Gastrocnemius medialis (tissue), 4 donors: ENCODE results near the gene LNX1. TPM values are rescaled to one million over a fixed set of nuclear protein-coding genes. Genes with fewer than 3 reads are reported as not detected.

Experiments used
- ATAC-seq, 2 donors: fragments of 150-250 bp; one replicate each; pipeline ENCODE4 v1.9.1; 2016
- DNase-seq, 2 donors: peaks; one replicate each; pipeline ENCODE4 v3.0.0-alpha.2; 2019
- H3K27ac ChIP-seq, 4 donors: fragments of 200-600 bp; sonication (generic); 1 replicate in 1 of 4; 2 replicates in 3 of 4; pipeline ENCODE4 v1.5.1; 2016 to 2018; ENCODE audit warnings: mild to moderate bottlenecking in 2 of 4, moderate library complexity in 1 of 4
- H3K27me3 ChIP-seq, 3 donors: fragments of 200-600 bp; sonication (generic) in 2 of 3; 1 replicate in 1 of 3; 2 replicates in 2 of 3; pipeline versions ENCODE4 v1.5.1 to v1.6.0; 2016 to 2019; ENCODE audit warnings: mild to moderate bottlenecking in 1 of 3, moderate library complexity in 1 of 3
- H3K36me3 ChIP-seq, 2 donors: fragments of 200-600 bp; sonication (generic) in 1 of 2; one replicate each; pipeline ENCODE4 v1.5.1; 2017 to 2018
- H3K4me1 ChIP-seq, 2 donors: fragments of 200-600 bp; sonication (generic) in 1 of 2; one replicate each; pipeline ENCODE4 v1.5.1; 2016 to 2017; ENCODE audit warnings: mild to moderate bottlenecking in 2 of 2
- H3K4me3 ChIP-seq, 4 donors: fragments of 200-600 bp; sonication (generic) in 3 of 4; 1 replicate in 1 of 4; 2 replicates in 3 of 4; pipeline ENCODE4 v1.5.1; 2016 to 2019; ENCODE audit warnings: mild to moderate bottlenecking in 2 of 4
- H3K9me3 ChIP-seq, 3 donors: fragments of 200-600 bp; sonication (generic) in 2 of 3; 1 replicate in 1 of 3; 2 replicates in 2 of 3; pipeline ENCODE4 v1.5.1; 2016 to 2019
- POLR2A ChIP-seq, 2 donors: fragments of 450-650 bp; IDR thresholded peaks; one replicate each; pipeline ENCODE4 v1.6.1; 2017; ENCODE audit warnings: antibody characterized with exemption in 2 of 2, mild to moderate bottlenecking in 2 of 2, moderate library complexity in 2 of 2
- in situ Hi-C, 4 donors: fragments of 200-750 bp; cut with MboI; loops; one replicate each; pipeline versions ENCODE4 v1.15.0 to v1.8.0; 2017; ENCODE audit warnings: low sequenced_read_pairs in 4 of 4
- intact Hi-C: fragments of 100-400 bp; cut with DNase I; formaldehyde crosslinking; loops from one replicate; pipeline ENCODE4 v1.15.1; 2023; ENCODE audit warnings: low total_unique reads
- total RNA-seq, 4 donors: library from RNA; depleted of rRNA; stranded (reverse); fragments of >200 nt; gene quantifications; one replicate each; pipeline versions ENCODE4 v1.1.0 to v1.2.3, GENCODE V29; 2016
- TF ChIP-seq, protein P1 (sequence below), 5 experiments: fragments of 450-650 bp in 3 of 5; fragments of 200-600 bp in 2 of 5; sonication (generic) in 2 of 5; IDR thresholded peaks in 4 of 5; conservative IDR thresholded peaks in 1 of 5; 1 replicate in 4 of 5; 2 replicates in 1 of 5; pipeline ENCODE4 v1.5.1; 2016 to 2019; ENCODE audit warnings: antibody characterized with exemption in 5 of 5, mild to moderate bottlenecking in 3 of 5, moderate library complexity in 3 of 5

LNX1 gene
- total RNA-seq, 4 donors from 2014 or later: 7.0 to 12.3 (median 11.0) TPM

DNA sequence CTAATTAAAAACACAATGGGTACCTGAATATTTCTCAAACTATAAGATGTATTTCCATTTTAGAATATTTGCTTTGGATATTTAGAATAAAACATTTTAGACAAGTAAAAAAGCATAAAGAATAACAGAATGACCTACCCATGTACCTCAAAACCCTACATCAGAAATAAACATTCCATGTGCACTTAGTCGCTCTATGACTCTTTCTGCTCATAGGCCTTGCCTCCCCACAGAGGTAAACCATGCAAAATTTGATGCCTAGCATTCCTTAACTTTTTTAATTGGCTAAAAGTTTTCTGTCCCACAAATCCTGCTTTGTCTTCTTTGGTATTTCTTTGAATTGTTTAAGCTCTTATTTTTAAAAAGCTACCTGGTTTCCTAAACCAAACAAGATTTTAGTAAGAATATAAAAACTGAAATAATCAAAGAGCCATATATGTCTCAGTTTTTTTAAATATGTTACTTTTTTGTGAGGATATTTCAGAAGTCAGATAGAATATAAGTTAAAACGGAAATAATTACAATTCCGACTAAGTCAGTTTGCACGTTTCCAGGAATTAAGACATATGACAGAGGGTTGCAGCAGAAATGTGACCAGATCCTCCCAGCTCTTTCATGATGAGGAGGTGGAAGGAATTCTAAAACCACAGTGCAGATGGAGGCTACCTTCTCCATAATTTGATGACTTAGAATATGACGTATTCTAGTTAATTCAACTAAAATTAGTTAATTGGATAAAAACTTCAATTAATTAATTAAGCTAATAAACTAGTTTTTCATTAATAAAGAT, 111.4 kb downstream of the LNX1 start:
- in situ Hi-C loops (loop anchor here in 2 of 4 donors (25.0 kb wide), 2 partner anchors 293 to 732 kb away; no protein-coding TSS in a partner anchor), intact Hi-C loops (no loop called here)

GRCh38 chr4:53478671-53479456, 112.4 kb downstream of the LNX1 start:
- H3K4me1 ChIP-seq: no peaks in the 10 kb centered on the region
- TF ChIP-seq, protein P1, sequence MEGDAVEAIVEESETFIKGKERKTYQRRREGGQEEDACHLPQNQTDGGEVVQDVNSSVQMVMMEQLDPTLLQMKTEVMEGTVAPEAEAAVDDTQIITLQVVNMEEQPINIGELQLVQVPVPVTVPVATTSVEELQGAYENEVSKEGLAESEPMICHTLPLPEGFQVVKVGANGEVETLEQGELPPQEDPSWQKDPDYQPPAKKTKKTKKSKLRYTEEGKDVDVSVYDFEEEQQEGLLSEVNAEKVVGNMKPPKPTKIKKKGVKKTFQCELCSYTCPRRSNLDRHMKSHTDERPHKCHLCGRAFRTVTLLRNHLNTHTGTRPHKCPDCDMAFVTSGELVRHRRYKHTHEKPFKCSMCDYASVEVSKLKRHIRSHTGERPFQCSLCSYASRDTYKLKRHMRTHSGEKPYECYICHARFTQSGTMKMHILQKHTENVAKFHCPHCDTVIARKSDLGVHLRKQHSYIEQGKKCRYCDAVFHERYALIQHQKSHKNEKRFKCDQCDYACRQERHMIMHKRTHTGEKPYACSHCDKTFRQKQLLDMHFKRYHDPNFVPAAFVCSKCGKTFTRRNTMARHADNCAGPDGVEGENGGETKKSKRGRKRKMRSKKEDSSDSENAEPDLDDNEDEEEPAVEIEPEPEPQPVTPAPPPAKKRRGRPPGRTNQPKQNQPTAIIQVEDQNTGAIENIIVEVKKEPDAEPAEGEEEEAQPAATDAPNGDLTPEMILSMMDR (IDR thresholded peaks at IDR 0.05 in 4 of 5, conservative IDR thresholded peaks at IDR 0.05 in 1 of 5): no peak
- TF ChIP-seq POLR2A (IDR thresholded peaks at IDR 0.05): no peak
- no peak overlapping the region for H3K4me3 ChIP-seq
- in situ Hi-C loops: loop anchor here in 2 of 4 donors (25.0 kb wide), 2 partner anchors 292 to 733 kb away; no protein-coding TSS in a partner anchor
- H3K9me3 ChIP-seq: no peaks in the 10 kb centered on the region
- peaks cover 0 to 8% of the 10 kb centered on the region in 2 donors for H3K36me3 ChIP-seq
- intact Hi-C loops: no loop called here
- H3K27me3 ChIP-seq: no peaks in the 10 kb centered on the region
- DNase-seq (no peak), ATAC-seq (no peak)
- H3K27ac ChIP-seq: no peak overlapping the region

More for the DNA sequence above, 111.4 kb downstream of the LNX1 start:
- Histone ChIP-seq H3K4me1 (no peaks in the 10 kb centered on the region), H3K27ac (no peak overlapping the region), H3K27me3 (no peaks in the 10 kb centered on the region), H3K36me3 (peaks cover 0 to 8% of the 10 kb centered on the region in 2 donors), H3K9me3 (no peaks in the 10 kb centered on the region), H3K4me3 (no peak overlapping the region)
- ATAC-seq (no peak), DNase-seq (no peak)
- no peak for TF ChIP-seq POLR2A (IDR thresholded peaks at IDR 0.05)
- TF ChIP-seq, protein P1 (IDR thresholded peaks at IDR 0.05 in 4 of 5, conservative IDR thresholded peaks at IDR 0.05 in 1 of 5): no peak

GRCh38 chr4:53477636-53478035, 113.7 kb downstream of the LNX1 start:
- TF ChIP-seq, protein P1 (IDR thresholded peaks at IDR 0.05 in 4 of 5, conservative IDR thresholded peaks at IDR 0.05 in 1 of 5): no peak
- TF ChIP-seq POLR2A (IDR thresholded peaks at IDR 0.05): no peak
- no peak for ATAC-seq
- in situ Hi-C loops (loop anchor here in 2 of 4 donors (25.0 kb wide), 2 partner anchors 290 to 735 kb away; no protein-coding TSS in a partner anchor), intact Hi-C loops (no loop called here)
- no peak for DNase-seq
- no peaks in the 10 kb centered on the region for H3K27me3 ChIP-seq
- no peak overlapping the region for H3K27ac ChIP-seq
- H3K4me3 ChIP-seq: no peak overlapping the region
- H3K36me3 ChIP-seq: peaks cover 0 to 8% of the 10 kb centered on the region in 2 donors
- H3K4me1 ChIP-seq: no peaks in the 10 kb centered on the region
- no peaks in the 10 kb centered on the region for H3K9me3 ChIP-seq

- in situ Hi-C loops: loop anchor here in 2 of 4 donors (25.0 kb wide), 2 partner anchors 290 to 735 kb away; no protein-coding TSS in a partner anchor
Measured at GRCh38 chr4:53477038-53477565, 114.2 kb downstream of the LNX1 start.

More at GRCh38 chr4:53477038-53477565, 114.2 kb downstream of the LNX1 start:
- H3K4me3 ChIP-seq: no peak overlapping the region
- TF ChIP-seq, protein P1 (IDR thresholded peaks at IDR 0.05 in 4 of 5, conservative IDR thresholded peaks at IDR 0.05 in 1 of 5): no peak
- TF ChIP-seq POLR2A (IDR thresholded peaks at IDR 0.05): no peak
- ATAC-seq: no peak
- H3K4me1 ChIP-seq: no peaks in the 10 kb centered on the region
- DNase-seq: no peak
- no peaks in the 10 kb centered on the region for H3K27me3 ChIP-seq
- peaks cover 0 to 8% of the 10 kb centered on the region in 2 donors for H3K36me3 ChIP-seq
- intact Hi-C loops: no loop called here
- no peaks in the 10 kb centered on the region for H3K9me3 ChIP-seq
- no peak overlapping the region for H3K27ac ChIP-seq
